PC-9 (cell line): ENCODE measurements around the gene NRG3.

Experiments used
- EZH2 ChIP-seq: fragments of 200-600 bp; sonication (generic); IDR thresholded peaks from 2 replicates; pipeline ENCODE4 v1.8.0; 2017; ENCODE audit warnings: antibody characterized with exemption, low read depth
- TF ChIP-seq, protein P1 (sequence below): fragments of 200-600 bp; sonication (generic); conservative IDR thresholded peaks from 2 replicates; pipeline ENCODE4 v1.6.1; 2017; ENCODE audit warnings: mixed run types, antibody characterized with exemption, mild to moderate bottlenecking, moderate library complexity

DNA sequence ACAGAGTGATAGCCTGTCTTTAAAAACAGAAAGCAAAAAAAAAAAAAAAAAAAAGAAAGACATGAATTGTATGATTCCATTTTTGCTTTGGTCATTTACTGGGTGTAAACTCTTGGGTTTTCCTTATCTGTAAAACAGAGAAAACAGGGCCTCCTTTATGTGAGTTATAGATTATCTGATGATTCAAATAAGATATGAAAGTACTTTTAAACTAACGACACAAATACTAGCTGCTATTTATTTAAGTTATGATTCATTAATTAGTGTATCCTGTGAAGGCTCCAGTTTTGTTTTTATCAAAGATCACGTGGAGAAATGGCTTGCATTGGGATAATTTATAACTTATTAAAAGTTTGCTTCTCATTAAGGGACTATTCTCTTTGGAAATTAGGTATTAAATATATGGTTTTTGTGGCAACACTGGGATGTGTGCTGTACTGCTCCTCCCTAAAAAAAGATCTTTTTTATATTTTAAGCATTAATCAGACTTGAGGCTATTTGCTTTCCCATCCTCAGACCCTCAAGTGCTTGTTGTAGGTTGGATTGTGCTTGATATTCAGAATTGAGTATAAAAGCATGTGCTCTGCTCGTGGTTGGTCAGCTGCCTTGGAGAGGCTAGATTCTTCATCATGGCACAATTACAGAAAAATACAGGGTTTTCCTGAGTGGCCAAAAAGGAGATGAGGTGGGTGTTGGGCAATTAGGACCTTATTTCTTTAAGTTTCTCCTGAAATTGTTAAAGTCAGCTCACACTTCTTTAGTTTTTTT is 39.9 kb downstream of the NRG3 start:
- TF ChIP-seq, protein P1, sequence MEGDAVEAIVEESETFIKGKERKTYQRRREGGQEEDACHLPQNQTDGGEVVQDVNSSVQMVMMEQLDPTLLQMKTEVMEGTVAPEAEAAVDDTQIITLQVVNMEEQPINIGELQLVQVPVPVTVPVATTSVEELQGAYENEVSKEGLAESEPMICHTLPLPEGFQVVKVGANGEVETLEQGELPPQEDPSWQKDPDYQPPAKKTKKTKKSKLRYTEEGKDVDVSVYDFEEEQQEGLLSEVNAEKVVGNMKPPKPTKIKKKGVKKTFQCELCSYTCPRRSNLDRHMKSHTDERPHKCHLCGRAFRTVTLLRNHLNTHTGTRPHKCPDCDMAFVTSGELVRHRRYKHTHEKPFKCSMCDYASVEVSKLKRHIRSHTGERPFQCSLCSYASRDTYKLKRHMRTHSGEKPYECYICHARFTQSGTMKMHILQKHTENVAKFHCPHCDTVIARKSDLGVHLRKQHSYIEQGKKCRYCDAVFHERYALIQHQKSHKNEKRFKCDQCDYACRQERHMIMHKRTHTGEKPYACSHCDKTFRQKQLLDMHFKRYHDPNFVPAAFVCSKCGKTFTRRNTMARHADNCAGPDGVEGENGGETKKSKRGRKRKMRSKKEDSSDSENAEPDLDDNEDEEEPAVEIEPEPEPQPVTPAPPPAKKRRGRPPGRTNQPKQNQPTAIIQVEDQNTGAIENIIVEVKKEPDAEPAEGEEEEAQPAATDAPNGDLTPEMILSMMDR: no peak
- no peak for TF ChIP-seq EZH2
